Coronary artery (tissue), 2 donors: ENCODE measurements around the gene FBXO24.

Source experiments
- DNase-seq: peaks from one replicate; pipeline ENCODE4 v3.0.0-alpha.2; 2017; ENCODE audit warnings: low spot score
- H3K27ac ChIP-seq, 2 donors: fragments of 200-600 bp; sonication (generic); one replicate each; pipeline ENCODE4 v1.5.1; 2016 to 2019
- H3K4me3 ChIP-seq: fragments of 200-600 bp; sonication (generic); 2 replicates; pipeline ENCODE4 v1.5.1; 2016; ENCODE audit warnings: mild to moderate bottlenecking, moderate library complexity
- CTCF ChIP-seq: fragments of 200-600 bp; sonication (generic); IDR thresholded peaks from one replicate; pipeline ENCODE4 v1.5.1; 2019; ENCODE audit warnings: antibody characterized with exemption

FBXO24 gene

DNA sequence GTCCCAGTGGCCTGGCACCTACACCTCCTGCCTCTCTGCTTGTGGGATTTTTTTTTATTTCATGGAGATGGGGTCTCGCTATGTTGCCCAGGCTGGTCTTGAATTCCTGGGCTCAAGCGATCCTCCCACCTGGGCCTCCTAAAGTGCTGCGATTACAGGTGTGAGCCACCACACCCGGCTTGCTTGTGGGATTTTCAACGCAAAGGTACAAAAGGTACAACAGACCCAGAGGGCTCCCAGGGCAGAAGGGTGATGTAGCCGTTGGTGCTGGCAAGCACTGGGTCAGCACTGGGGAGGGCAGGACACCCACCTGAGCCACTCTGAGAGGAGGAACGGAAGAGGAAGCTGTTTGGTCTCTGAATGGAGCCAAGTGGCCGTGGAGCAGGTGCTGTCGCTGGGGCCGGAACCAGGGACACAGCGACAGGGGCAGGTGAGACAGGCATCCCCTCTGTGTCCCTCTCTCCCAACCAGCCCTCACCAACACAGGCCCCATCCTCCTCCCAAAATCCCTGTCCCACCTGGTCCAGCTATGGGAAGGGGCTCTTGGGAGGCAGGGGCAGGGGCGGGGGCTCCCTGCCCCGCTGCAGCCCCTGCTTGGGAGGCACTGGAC is 9.6 kb upstream of the FBXO24 start:
- no peak overlapping the region for H3K27ac ChIP-seq
- no peak for DNase-seq
- no peak for TF ChIP-seq CTCF
- no peak overlapping the region for H3K4me3 ChIP-seq

DNA sequence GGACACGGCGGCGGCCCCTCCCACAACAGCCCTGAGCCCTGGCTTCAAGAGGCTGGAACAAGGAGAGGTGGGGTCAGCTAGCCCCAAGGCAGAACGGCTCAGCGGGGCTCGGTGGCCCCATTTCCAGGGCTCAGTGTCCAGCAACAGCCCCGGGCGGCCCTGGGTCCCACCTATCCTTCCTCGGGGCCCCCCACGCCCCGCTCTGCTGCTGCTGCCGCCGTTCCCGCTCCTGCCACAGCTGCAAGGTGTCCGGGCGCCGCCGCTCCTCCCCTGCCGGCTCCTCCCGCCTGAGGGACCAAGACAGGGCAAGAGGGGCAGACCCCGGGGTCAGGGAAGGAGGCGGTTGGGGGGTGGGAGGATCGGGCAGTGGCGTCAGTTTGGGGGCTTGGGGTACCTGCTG is 9.0 kb upstream of the FBXO24 start:
- DNase-seq: no peak
- Histone ChIP-seq H3K4me3 (no peak overlapping the region), H3K27ac (no peak overlapping the region)
- TF ChIP-seq CTCF: no peak

GRCh38 chr7:100577507-100577906 is 8.6 kb upstream of the FBXO24 start:
- Histone ChIP-seq H3K4me3 (no peak overlapping the region), H3K27ac (no peak overlapping the region)
- TF ChIP-seq CTCF: no peak
- no peak for DNase-seq

- TF ChIP-seq CTCF: no peak
- no peak overlapping the region for H3K4me3 ChIP-seq
- no peak overlapping the region for H3K27ac ChIP-seq
- DNase-seq: no peak
Observed at GRCh38 chr7:100578246-100579183, 7.6 kb upstream of the FBXO24 start.

DNA sequence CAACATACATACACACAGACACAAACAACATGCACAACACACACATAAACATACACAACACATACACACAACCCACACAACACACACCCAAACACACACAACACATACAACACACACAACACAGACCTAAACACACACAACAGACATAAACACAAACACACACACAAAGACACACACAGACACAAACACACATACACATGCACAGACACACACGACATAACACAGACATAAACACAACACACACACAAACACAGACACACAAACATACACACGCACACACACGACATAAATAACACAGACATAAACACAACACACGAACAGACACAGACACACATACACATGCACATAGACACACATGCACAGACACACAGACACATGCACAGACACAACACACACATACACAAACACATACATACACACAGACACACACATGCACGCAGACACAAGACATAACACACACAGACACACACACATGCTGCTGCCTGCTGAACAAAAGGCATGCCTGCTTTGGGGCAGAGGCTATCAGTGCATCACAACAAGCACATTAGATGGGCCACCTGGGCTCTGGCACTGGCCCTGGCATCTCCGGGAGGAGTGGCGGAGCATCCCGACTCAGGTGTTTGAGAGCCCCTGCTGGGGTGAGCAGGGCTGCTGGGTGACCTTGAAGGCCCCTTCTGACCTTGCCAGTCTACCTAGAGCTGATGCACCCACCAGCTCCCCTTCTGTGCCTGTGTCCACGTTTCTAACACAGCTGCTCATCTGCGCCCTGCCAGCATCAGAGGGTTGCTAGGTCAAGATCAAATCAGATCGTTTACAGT is 5.5 kb upstream of the FBXO24 start:
- no peak overlapping the region for H3K27ac ChIP-seq
- DNase-seq: no peak
- no peak for TF ChIP-seq CTCF
- H3K4me3 ChIP-seq: no peak overlapping the region

GRCh38 chr7:100582041-100582579 is 4.0 kb upstream of the FBXO24 start:
- no peak for TF ChIP-seq CTCF
- Histone ChIP-seq H3K27ac (no peak overlapping the region), H3K4me3 (no peak overlapping the region)
- no peak for DNase-seq
